ENCODE data around the gene PIM3.

PIM3 gene

GRCh38 chr22:49913446-49913845 lies 47.1 kb upstream of the PIM3 start:
- Histone ChIP-seq H3K9me3 (ENCODE audit: insufficient read depth, low read length, severe bottlenecking) (no peaks in the 10 kb centered on the region), H3K9ac (ENCODE audit: low read depth, low read length) (no peak overlapping the region), H3K4me2 (ENCODE audit: insufficient read depth, low read length) (no peak overlapping the region), H3K27me3 (ENCODE audit: insufficient read depth, low read length, poor library complexity) (no peaks in the 10 kb centered on the region), H3K36me3 (ENCODE audit: insufficient read depth, low read length) (peaks cover 44% of the 10 kb centered on the region), H3K27ac (ENCODE audit: low read length) (no peak overlapping the region), H3K4me3 (ENCODE audit: low read depth in 1 of 2, low read length in 2 of 2) (no peak overlapping the region), H4K20me1 (ENCODE audit: insufficient read depth, low read length) (peaks cover 15% of the 10 kb centered on the region), H3K4me1 (ENCODE audit: insufficient read depth, low read length) (peaks cover 14% of the 10 kb centered on the region), H3K79me2 (ENCODE audit: insufficient read depth, low read length) (peaks cover 26% of the 10 kb centered on the region), H2AFZ (ENCODE audit: low read depth, low read length) (no peak overlapping the region)
- TF ChIP-seq EZH2 (IDR thresholded peaks at IDR 0.05; ENCODE audit: borderline replicate concordance, low read depth, low read length, severe bottlenecking) (no peak), CTCF (IDR thresholded peaks at IDR 0.05; ENCODE audit: borderline replicate concordance, extremely low read depth, low read length, poor library complexity, severe bottlenecking) (no peak)
- DNase-seq (no peak), ATAC-seq (ENCODE audit: insufficient read depth, low read depth) (no peak)

- no peaks in the 10 kb centered on the region for H3K9me3 ChIP-seq (ENCODE audit: insufficient read depth, low read length, severe bottlenecking)
- ATAC-seq (ENCODE audit: insufficient read depth, low read depth) (no peak), DNase-seq (no peak)
- H2AFZ ChIP-seq (ENCODE audit: low read depth, low read length), result no peak overlapping the region
- H3K27me3 ChIP-seq (ENCODE audit: insufficient read depth, low read length, poor library complexity), result no peaks in the 10 kb centered on the region
- no peak overlapping the region for H3K9ac ChIP-seq (ENCODE audit: low read depth, low read length)
- H3K27ac ChIP-seq (ENCODE audit: low read length), result no peak overlapping the region
- H3K4me1 ChIP-seq (ENCODE audit: insufficient read depth, low read length), result peaks cover 20% of the 10 kb centered on the region
- no peak overlapping the region for H3K4me3 ChIP-seq (ENCODE audit: low read depth in 1 of 2, low read length in 2 of 2)
- H4K20me1 ChIP-seq (ENCODE audit: insufficient read depth, low read length), result peaks cover 15% of the 10 kb centered on the region
- peaks cover 29% of the 10 kb centered on the region for H3K79me2 ChIP-seq (ENCODE audit: insufficient read depth, low read length)
- TF ChIP-seq CTCF (IDR thresholded peaks at IDR 0.05; ENCODE audit: borderline replicate concordance, extremely low read depth, low read length, poor library complexity, severe bottlenecking) (no peak), EZH2 (IDR thresholded peaks at IDR 0.05; ENCODE audit: borderline replicate concordance, low read depth, low read length, severe bottlenecking) (no peak)
- H3K4me2 ChIP-seq (ENCODE audit: insufficient read depth, low read length), result no peak overlapping the region
- H3K36me3 ChIP-seq (ENCODE audit: insufficient read depth, low read length), result peaks cover 38% of the 10 kb centered on the region
Measured at GRCh38 chr22:49914256-49914655, 46.3 kb upstream of the PIM3 start.

- no peak overlapping the region for H3K4me3 ChIP-seq (ENCODE audit: low read depth in 1 of 2, low read length in 2 of 2)
- no peak overlapping the region for H3K27ac ChIP-seq (ENCODE audit: low read length)
- H3K27me3 ChIP-seq (ENCODE audit: insufficient read depth, low read length, poor library complexity), result no peaks in the 10 kb centered on the region
- DNase-seq (no peak), ATAC-seq (ENCODE audit: insufficient read depth, low read depth) (no peak)
- H3K79me2 ChIP-seq (ENCODE audit: insufficient read depth, low read length), result peaks cover 29% of the 10 kb centered on the region
- no peak overlapping the region for H3K9ac ChIP-seq (ENCODE audit: low read depth, low read length)
- H3K4me2 ChIP-seq (ENCODE audit: insufficient read depth, low read length), result no peak overlapping the region
- H4K20me1 ChIP-seq (ENCODE audit: insufficient read depth, low read length), result peaks cover 10% of the 10 kb centered on the region
- no peaks in the 10 kb centered on the region for H3K9me3 ChIP-seq (ENCODE audit: insufficient read depth, low read length, severe bottlenecking)
- peaks cover 33% of the 10 kb centered on the region for H3K36me3 ChIP-seq (ENCODE audit: insufficient read depth, low read length)
- TF ChIP-seq CTCF (IDR thresholded peaks at IDR 0.05; ENCODE audit: borderline replicate concordance, extremely low read depth, low read length, poor library complexity, severe bottlenecking) (no peak), EZH2 (IDR thresholded peaks at IDR 0.05; ENCODE audit: borderline replicate concordance, low read depth, low read length, severe bottlenecking) (no peak)
- peaks cover 24% of the 10 kb centered on the region for H3K4me1 ChIP-seq (ENCODE audit: insufficient read depth, low read length)
- no peak overlapping the region for H2AFZ ChIP-seq (ENCODE audit: low read depth, low read length)
Measured at GRCh38 chr22:49915610-49916009, 45.0 kb upstream of the PIM3 start.

GRCh38 chr22:49916831-49917230 lies 43.7 kb upstream of the PIM3 start:
- H3K4me2 ChIP-seq (ENCODE audit: insufficient read depth, low read length), result peak overlapping the region; percentile 79
- H3K9me3 ChIP-seq (ENCODE audit: insufficient read depth, low read length, severe bottlenecking), result no peaks in the 10 kb centered on the region
- H4K20me1 ChIP-seq (ENCODE audit: insufficient read depth, low read length), result peaks cover 9% of the 10 kb centered on the region
- ATAC-seq (ENCODE audit: insufficient read depth, low read depth), result no peak
- TF ChIP-seq EZH2 (IDR thresholded peaks at IDR 0.05; ENCODE audit: borderline replicate concordance, low read depth, low read length, severe bottlenecking) (no peak), CTCF (IDR thresholded peaks at IDR 0.05; ENCODE audit: borderline replicate concordance, extremely low read depth, low read length, poor library complexity, severe bottlenecking) (no peak)
- no peak overlapping the region for H2AFZ ChIP-seq (ENCODE audit: low read depth, low read length)
- peaks cover 24% of the 10 kb centered on the region for H3K4me1 ChIP-seq (ENCODE audit: insufficient read depth, low read length)
- H3K36me3 ChIP-seq (ENCODE audit: insufficient read depth, low read length), result peaks cover 37% of the 10 kb centered on the region
- no peak for DNase-seq
- no peak overlapping the region; the same call in 1 of the 2 replicates for H3K27ac ChIP-seq (ENCODE audit: low read length)
- peak overlapping the region; percentile 84 for H3K9ac ChIP-seq (ENCODE audit: low read depth, low read length)
- peaks cover 29% of the 10 kb centered on the region for H3K79me2 ChIP-seq (ENCODE audit: insufficient read depth, low read length)
- peak overlapping the region in 1 of 2 experiments; percentile 80; a peak in 2 of 4 replicates for H3K4me3 ChIP-seq (ENCODE audit: low read depth in 1 of 2, low read length in 2 of 2)
- no peaks in the 10 kb centered on the region for H3K27me3 ChIP-seq (ENCODE audit: insufficient read depth, low read length, poor library complexity)
